Spleen (tissue), 7 donors: ENCODE measurements around the gene CHKB.

Source experiments
- POLR2A ChIP-seq, 3 donors: fragments of 450-650 bp; IDR thresholded peaks; one replicate each; pipeline ENCODE4 v1.5.1; 2017; ENCODE audit warnings: antibody characterized with exemption in 3 of 3, mild to moderate bottlenecking in 1 of 3
- TF ChIP-seq, protein P1 (sequence below), 11 experiments: fragments of 200-600 bp in 7 of 11; fragments of 450-650 bp in 4 of 11; sonication (generic) in 4 of 11; IDR thresholded peaks in 8 of 11; conservative IDR thresholded peaks in 3 of 11; 1 replicate in 7 of 11; 2 replicates in 4 of 11; pipeline versions ENCODE4 v1.4.0 to v1.8.0; 2016 to 2021; ENCODE audit warnings: antibody characterized with exemption in 11 of 11, inconsistent platforms in 4 of 11, mild to moderate bottlenecking in 1 of 11
- donor health status: DM: no; HTN: no; CAD: no; lungs with moderate emphysema.
- donor health status: DM: no; HTN: no; CAD: no.
- donor health status: DM: no; HTN: no; CAD: no.

DNA sequence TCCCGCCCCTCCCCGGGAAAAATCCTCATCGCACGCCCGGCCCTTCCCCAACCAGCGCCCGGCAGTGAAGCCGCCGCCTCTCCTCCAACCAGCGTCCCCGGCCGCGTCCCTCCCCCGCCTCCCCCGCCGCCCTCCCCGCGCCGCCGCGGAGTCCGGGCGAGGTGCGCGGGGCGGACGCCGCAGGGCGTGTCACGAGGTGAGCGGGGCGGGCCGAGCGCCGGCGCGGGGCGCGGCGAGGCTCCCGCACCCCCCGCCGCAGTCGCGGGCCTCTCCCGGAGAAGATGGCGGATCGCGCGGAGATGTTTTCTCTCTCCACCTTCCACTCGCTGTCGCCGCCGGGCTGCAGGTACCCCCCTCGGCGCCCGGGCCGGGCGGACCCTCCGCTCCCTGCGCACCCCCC is 17.9 kb upstream of the CHKB start, which contains the start of gene MAPK8IP2:
- TF ChIP-seq POLR2A (IDR thresholded peaks at IDR 0.05): no peak
- TF ChIP-seq, protein P1, sequence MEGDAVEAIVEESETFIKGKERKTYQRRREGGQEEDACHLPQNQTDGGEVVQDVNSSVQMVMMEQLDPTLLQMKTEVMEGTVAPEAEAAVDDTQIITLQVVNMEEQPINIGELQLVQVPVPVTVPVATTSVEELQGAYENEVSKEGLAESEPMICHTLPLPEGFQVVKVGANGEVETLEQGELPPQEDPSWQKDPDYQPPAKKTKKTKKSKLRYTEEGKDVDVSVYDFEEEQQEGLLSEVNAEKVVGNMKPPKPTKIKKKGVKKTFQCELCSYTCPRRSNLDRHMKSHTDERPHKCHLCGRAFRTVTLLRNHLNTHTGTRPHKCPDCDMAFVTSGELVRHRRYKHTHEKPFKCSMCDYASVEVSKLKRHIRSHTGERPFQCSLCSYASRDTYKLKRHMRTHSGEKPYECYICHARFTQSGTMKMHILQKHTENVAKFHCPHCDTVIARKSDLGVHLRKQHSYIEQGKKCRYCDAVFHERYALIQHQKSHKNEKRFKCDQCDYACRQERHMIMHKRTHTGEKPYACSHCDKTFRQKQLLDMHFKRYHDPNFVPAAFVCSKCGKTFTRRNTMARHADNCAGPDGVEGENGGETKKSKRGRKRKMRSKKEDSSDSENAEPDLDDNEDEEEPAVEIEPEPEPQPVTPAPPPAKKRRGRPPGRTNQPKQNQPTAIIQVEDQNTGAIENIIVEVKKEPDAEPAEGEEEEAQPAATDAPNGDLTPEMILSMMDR (IDR thresholded peaks at IDR 0.05 in 8 of 11, conservative IDR thresholded peaks at IDR 0.05 in 3 of 11): no peak
